ENCODE measurements around the gene MPRIP.

The MPRIP gene

DNA sequence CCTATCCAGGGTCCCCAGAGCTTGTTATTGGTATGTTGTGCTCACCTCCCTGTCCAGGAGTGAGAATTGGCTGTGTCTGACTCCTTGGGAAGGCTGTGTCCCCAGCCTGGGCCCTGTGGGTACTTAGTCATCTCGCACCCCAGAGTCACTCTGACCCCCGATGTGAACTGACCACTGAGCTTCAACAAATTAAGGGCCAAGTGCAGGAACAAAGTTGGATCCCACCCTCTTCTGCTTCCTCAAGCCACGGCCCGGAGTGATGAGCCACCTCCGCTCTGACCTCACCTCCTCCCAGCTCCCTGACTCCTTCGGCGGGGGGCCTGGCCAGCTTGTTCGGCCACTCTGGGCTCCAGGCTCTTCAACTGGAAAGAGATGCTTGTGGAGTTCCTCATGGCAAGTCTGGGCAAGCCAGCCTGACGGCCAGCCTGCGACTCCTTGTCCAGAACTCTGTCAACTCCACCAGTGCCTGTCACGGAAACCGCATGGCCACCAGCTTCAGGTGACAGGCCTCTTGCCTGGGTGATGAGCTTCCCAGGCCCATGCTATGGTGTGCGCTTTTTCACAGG lies 22.3 kb upstream of the MPRIP start:
- Mint-ChIP-seq H3K4me1 (ENCODE audit: low read depth) (peaks cover 21% of the 10 kb centered on the region), H3K4me3 (no peak overlapping the region), H3K9me3 (no peaks in the 10 kb centered on the region), H3K27me3 (ENCODE audit: low read depth) (peaks cover 5% of the 10 kb centered on the region), H3K27ac (no peak overlapping the region), H3K36me3 (ENCODE audit: low read depth) (no peaks in the 10 kb centered on the region)
- DNase-seq (ENCODE audit: low spot score), result no peak

DNA sequence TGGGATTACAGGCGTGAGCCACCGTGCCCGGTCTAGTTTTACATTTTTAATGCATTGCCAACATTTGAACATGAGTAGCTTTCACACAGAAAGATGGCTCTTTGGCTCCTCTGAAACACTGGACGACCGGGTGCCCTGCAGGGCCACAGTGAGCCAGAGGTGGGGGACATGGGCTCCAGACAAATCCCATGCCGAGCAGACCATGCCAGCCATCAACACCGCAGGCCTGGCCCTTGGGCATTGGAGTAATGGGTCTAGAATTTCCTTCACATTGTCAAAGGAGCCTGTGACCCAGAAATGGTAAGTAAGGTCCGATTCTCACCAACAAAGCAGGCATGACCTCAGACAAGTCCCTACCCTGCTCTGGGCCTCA lies 21.4 kb upstream of the MPRIP start:
- Mint-ChIP-seq H3K9me3 (no peaks in the 10 kb centered on the region), H3K4me3 (no peak overlapping the region), H3K27me3 (ENCODE audit: low read depth) (peaks cover 2% of the 10 kb centered on the region), H3K27ac (no peak overlapping the region), H3K4me1 (ENCODE audit: low read depth) (peaks cover 19% of the 10 kb centered on the region), H3K36me3 (ENCODE audit: low read depth) (no peaks in the 10 kb centered on the region)
- DNase-seq (ENCODE audit: low spot score), result no peak

DNA sequence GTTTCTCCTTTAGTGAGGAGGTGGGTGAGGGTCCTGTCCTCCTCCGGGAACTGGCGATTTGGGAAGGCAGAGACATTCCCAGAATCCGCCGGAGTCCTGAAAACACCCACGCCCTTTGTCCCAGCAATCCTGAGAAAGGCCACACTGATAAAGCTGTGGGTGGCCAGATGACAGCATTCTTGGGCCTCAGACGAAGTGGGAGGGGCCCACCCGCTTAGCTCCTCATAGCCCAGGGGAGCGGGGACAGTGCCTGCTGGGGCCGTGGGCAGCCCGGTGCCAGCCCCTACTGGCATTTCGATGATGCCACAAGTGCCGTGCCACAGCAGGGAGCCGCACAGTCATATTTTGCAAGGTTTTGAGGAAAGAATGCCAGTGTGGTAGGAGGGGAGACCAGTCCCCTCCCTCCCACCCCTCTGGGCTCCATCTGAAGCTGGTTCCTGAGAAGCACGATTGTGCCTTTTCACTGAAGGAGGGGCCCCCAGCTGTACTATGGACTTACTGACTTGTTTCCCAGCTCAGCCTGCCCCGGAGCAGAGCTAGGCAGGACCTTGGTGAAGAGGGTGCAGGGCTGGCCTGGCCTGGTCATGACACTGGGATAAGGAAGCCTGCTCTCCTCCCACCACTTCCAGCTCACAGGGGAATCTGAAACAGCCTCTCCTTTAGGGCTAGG lies 20.9 kb upstream of the MPRIP start:
- no peak for DNase-seq (ENCODE audit: low spot score)
- no peaks in the 10 kb centered on the region for H3K36me3 Mint-ChIP-seq (ENCODE audit: low read depth)
- H3K4me1 Mint-ChIP-seq (ENCODE audit: low read depth), result peaks cover 14% of the 10 kb centered on the region
- no peaks in the 10 kb centered on the region for H3K9me3 Mint-ChIP-seq
- peaks cover 2% of the 10 kb centered on the region for H3K27me3 Mint-ChIP-seq (ENCODE audit: low read depth)
- H3K27ac Mint-ChIP-seq, result no peak overlapping the region
- H3K4me3 Mint-ChIP-seq, result no peak overlapping the region

DNA sequence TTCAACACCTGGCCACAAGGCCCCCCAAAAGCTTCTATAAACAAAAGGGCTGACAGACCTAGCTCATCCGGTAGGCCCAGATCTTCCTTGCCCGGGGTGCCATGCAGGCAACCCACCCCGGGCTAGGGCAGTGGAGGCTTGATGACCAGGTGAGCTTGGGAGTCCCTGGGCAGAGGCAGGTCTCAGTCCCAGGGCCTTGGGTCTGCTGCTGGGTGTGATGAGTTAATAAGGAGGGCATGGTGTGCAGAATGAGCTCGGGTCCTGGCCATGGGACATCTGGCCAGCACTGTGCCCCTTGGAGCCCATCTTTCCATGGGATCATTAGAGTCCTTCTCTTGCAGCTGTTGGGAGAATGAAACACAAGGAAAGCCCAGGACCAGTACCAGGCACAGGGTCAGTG lies 20.2 kb upstream of the MPRIP start:
- H3K4me3 Mint-ChIP-seq, result no peak overlapping the region
- no peaks in the 10 kb centered on the region for H3K36me3 Mint-ChIP-seq (ENCODE audit: low read depth)
- H3K27ac Mint-ChIP-seq, result no peak overlapping the region
- no peak for DNase-seq (ENCODE audit: low spot score)
- H3K27me3 Mint-ChIP-seq (ENCODE audit: low read depth), result peaks cover 2% of the 10 kb centered on the region
- H3K9me3 Mint-ChIP-seq, result no peaks in the 10 kb centered on the region
- peaks cover 7% of the 10 kb centered on the region for H3K4me1 Mint-ChIP-seq (ENCODE audit: low read depth)

DNA sequence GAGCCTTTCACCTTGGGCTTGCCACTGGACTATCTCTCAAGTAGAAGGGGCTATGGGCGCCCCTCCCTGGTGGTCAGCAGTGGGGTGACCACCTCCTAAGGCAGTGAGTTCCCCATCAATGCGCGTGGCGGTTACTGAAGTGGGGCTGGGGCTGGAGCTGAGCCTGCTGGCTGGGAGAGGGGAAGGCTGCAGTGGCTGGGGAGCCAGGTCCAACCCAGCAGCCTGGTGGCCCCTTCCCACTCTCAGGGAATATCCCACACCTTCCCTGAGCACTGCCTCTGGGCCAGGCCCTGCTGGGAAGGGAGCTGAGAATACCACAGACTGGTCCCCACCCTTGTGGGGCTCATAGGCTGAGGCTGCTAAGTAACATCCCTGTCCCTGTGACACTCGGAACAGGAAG lies 19.8 kb upstream of the MPRIP start:
- H3K4me3 Mint-ChIP-seq, result no peak overlapping the region
- peaks cover 4% of the 10 kb centered on the region for H3K4me1 Mint-ChIP-seq (ENCODE audit: low read depth)
- no peak for DNase-seq (ENCODE audit: low spot score)
- peaks cover 2% of the 10 kb centered on the region for H3K27me3 Mint-ChIP-seq (ENCODE audit: low read depth)
- no peaks in the 10 kb centered on the region for H3K36me3 Mint-ChIP-seq (ENCODE audit: low read depth)
- no peaks in the 10 kb centered on the region for H3K9me3 Mint-ChIP-seq
- no peak overlapping the region for H3K27ac Mint-ChIP-seq

DNA sequence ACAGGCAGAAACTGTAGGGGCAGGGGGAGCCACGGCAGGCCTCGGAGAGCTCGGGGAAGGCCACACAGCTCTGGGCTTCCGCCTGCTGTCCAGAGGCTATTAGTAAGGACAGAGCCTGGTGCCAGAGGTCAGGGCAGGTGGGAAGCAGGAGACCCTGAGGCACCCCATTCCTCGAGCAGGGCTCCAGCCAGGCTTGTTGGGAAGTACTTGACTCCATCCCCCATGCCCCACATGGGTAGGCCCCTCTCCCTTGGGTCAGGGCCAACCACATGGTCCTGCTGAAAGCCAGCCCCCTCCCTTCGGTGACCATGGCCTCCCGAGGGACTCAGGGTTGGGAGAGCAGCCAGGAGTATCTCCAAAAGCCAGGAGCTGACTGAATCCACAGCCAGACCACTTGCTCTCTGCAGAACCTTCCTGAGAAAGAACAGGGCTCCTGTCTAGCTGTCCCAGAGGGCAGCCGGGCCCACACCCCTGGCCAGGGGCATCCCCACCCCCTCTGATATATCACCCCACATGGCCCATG lies 17.4 kb upstream of the MPRIP start:
- Mint-ChIP-seq H3K4me3 (no peak overlapping the region), H3K36me3 (ENCODE audit: low read depth) (no peaks in the 10 kb centered on the region), H3K27ac (no peak overlapping the region), H3K4me1 (ENCODE audit: low read depth) (no peaks in the 10 kb centered on the region), H3K9me3 (no peaks in the 10 kb centered on the region), H3K27me3 (ENCODE audit: low read depth) (peaks cover 2% of the 10 kb centered on the region)
- DNase-seq (ENCODE audit: low spot score), result no peak

DNA sequence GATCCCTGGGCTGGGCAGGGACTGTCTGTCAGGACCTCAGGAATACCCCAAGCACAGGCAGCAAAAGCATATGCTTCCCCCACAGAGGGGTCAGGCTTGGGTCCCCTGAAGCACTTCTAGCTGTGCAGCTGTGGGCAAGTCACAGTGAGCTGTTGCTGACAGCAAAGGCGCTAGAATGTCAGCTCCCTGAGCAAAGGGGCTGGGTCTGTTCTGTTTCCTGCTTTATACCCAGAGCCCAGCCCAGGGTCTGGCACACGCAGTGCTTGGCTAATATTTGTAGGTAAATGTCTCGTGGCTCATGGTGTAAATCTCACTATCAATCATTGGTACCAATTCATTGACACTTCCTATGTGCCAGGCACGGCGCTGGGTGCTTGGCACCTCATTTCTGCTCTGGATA lies 16.6 kb upstream of the MPRIP start:
- Mint-ChIP-seq H3K9me3 (no peaks in the 10 kb centered on the region), H3K36me3 (ENCODE audit: low read depth) (no peaks in the 10 kb centered on the region), H3K4me3 (no peak overlapping the region), H3K27ac (no peak overlapping the region), H3K27me3 (ENCODE audit: low read depth) (no peaks in the 10 kb centered on the region), H3K4me1 (ENCODE audit: low read depth) (no peaks in the 10 kb centered on the region)
- DNase-seq (ENCODE audit: low spot score), result no peak

DNA sequence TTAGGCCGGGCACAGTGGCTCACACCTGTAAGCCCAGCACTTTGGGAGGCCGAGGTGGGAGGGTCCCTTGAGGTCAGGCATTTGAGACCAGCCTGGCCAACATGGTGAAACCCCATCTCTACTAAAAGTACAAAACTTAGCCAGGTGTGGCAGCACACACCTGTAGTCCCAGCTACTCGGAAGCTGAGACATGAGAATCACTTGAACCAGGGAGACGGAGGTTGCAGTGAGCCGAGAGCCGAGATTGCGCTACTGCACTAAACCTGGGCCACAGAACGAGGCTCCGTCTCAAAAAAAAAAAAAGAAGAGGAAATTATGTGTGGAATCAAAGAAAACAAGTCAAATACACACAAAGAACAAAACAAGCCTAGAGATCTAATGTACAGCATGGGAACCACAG lies 16.1 kb upstream of the MPRIP start:
- no peaks in the 10 kb centered on the region for H3K27me3 Mint-ChIP-seq (ENCODE audit: low read depth)
- H3K9me3 Mint-ChIP-seq, result no peaks in the 10 kb centered on the region
- DNase-seq (ENCODE audit: low spot score), result no peak
- no peaks in the 10 kb centered on the region for H3K36me3 Mint-ChIP-seq (ENCODE audit: low read depth)
- H3K27ac Mint-ChIP-seq, result no peak overlapping the region
- no peaks in the 10 kb centered on the region for H3K4me1 Mint-ChIP-seq (ENCODE audit: low read depth)
- no peak overlapping the region for H3K4me3 Mint-ChIP-seq

DNA sequence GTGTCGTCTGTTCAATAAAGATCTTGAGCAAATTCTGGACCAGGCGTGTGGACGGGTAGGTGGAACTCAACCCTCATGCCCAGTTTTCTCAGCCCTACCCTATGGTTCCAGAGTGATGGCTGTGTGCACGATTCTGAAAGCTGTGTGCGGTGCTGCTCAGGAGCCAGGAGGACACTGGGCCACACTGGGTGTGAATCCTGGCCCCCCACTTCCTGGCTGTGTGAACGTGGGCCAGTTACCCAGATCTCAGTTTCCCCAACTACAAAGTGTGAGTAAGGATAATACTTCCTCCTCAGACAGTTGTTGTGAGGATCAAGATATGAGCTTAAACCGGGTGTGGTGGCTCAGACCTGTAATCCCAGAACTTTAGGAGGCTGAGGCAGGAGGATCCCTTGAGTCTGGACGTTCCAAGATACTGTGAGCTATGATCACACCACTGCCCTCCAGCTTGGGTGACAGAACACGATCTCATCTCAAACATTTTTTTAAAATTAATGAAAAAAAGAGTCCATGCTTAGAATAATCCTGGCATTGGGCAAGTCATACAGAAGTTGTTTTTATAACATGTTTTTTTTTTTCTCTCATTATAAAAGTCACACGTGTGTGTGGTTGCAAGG lies 14.7 kb upstream of the MPRIP start:
- no peaks in the 10 kb centered on the region for H3K9me3 Mint-ChIP-seq
- no peaks in the 10 kb centered on the region for H3K4me1 Mint-ChIP-seq (ENCODE audit: low read depth)
- H3K27ac Mint-ChIP-seq, result no peak overlapping the region
- H3K27me3 Mint-ChIP-seq (ENCODE audit: low read depth), result no peaks in the 10 kb centered on the region
- no peak for DNase-seq (ENCODE audit: low spot score)
- H3K4me3 Mint-ChIP-seq, result no peak overlapping the region
- no peaks in the 10 kb centered on the region for H3K36me3 Mint-ChIP-seq (ENCODE audit: low read depth)

DNA sequence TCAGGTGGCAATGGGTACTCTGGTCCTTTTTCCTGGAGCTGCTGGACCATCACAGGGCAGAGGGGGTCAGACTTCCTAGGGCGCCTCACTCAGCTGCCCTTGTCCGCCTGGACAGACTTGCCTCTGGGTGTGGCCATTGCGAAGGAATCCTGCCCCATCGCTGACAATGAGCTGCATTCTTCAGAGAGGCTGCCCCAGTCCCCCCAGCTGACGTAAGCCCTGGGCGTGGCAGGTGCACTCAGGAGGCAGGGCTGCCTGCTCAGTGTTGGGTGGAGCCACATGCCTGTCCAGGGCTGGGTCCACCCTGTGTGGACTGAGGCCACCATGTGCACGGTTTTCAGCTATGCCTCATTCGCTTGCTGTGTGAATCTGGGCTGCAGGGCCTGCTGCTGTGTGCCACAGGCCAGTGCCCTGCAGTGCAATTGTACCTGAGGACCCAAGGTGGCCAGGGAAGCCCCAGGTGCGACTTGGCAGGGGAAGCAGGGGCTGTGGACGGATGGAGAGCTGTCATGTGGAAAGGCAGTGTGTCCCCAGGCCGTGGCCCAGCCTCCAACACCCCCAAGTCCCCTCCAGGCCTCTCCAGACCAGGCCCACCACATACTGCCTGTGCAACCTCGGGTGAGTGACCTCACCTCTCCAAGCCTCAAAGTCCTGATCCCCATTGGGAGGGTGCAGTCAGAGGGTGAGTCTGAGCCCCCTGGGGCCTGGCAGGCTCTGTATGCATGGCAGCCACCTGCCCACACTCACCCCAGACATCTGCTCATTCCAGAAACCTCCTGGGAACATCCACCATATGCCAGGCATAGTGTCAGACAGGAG lies 14.0 kb upstream of the MPRIP start:
- DNase-seq (ENCODE audit: low spot score), result no peak
- no peaks in the 10 kb centered on the region for H3K27me3 Mint-ChIP-seq (ENCODE audit: low read depth)
- no peak overlapping the region for H3K27ac Mint-ChIP-seq
- H3K4me1 Mint-ChIP-seq (ENCODE audit: low read depth), result no peaks in the 10 kb centered on the region
- H3K36me3 Mint-ChIP-seq (ENCODE audit: low read depth), result no peaks in the 10 kb centered on the region
- H3K9me3 Mint-ChIP-seq, result no peaks in the 10 kb centered on the region
- no peak overlapping the region for H3K4me3 Mint-ChIP-seq

DNA sequence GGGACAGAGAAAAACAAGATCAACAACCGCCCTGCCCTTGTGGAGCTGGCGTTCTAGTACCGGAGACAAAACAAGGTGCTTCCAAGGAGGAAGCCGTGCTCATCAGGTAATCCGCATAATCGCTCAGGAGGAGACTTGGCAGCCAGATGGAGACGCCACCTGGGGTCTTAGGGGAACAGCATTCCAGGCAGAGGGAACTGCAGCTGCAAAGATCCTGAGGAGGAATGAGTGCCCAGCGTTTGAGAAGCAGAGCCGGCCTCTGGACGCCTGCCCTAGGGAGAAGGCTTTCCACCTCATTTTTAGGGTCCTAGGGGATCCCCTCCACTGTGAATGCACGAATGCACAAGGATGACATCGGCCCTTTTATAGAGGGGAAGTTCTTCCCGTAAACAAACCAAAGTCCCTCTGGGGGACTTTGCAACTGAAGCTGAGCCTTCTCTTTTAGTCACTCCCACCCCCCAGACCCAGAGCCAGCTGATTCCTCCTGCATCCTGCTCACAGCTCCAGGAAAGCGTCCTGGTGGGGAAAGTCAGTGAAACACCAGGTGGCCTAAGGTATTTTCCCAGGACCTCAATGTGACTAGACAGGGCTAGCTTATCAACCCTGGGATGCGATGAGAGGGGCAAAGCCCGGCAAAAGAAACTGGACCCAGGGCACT lies 13.2 kb upstream of the MPRIP start:
- no peaks in the 10 kb centered on the region for H3K36me3 Mint-ChIP-seq (ENCODE audit: low read depth)
- H3K27ac Mint-ChIP-seq, result no peak overlapping the region
- H3K4me3 Mint-ChIP-seq, result no peak overlapping the region
- no peaks in the 10 kb centered on the region for H3K9me3 Mint-ChIP-seq
- DNase-seq (ENCODE audit: low spot score), result no peak
- H3K4me1 Mint-ChIP-seq (ENCODE audit: low read depth), result no peaks in the 10 kb centered on the region
- no peaks in the 10 kb centered on the region for H3K27me3 Mint-ChIP-seq (ENCODE audit: low read depth)

DNA sequence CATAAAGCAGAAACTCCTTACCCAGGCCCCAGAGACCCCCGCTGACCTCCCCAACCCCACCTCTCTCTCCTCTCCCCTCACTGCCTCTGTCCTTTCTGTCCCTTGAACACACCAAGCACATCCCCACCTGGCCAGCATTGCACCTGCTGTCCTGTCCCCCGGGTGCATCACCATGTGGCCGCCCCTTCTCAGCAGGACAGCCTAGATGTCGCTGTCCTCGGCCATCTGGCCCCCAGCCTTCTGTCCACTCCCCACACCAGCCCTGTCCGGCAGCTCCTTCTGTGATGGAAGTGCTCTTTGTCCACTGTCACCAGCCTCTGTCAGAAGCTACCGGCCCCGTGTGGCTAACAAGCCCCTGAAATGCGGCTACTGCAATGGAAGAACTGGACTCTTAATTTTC lies 12.3 kb upstream of the MPRIP start:
- Mint-ChIP-seq H3K4me1 (ENCODE audit: low read depth) (no peaks in the 10 kb centered on the region), H3K36me3 (ENCODE audit: low read depth) (no peaks in the 10 kb centered on the region), H3K9me3 (no peaks in the 10 kb centered on the region), H3K27me3 (ENCODE audit: low read depth) (no peaks in the 10 kb centered on the region), H3K4me3 (no peak overlapping the region), H3K27ac (no peak overlapping the region)
- no peak for DNase-seq (ENCODE audit: low spot score)

DNA sequence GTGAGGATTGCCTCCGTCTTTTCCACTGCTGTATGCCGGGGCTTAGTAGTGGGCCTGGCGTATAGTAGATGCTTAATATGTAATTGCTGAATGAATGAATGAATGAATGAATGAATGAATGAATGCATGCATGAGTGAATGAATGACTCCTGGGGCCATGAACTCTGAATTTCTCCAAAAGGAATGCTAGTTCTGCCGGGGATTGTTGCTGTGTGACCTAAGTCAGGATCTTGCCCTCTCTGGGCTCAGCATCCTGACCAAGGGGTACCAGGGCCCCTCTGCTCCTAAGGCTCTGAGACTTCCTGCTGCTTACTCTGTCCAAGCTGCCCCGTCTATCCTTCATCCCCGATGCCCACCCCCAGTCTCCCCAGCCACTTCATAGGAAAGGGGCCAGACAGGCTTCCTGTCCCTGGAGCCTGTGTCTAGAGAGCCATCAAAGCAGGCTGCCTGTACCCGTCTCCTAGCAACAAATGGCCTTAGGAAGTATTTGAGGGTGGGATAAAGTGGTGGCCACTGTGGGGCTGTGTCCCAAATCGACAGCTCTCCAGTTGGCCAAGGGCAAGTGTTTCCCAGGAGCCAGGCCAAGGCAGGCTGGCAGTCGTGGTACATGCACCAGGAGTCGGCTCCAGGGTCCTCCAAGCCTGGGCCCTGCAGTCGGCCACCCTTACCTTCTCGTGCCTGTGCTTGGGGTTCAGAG lies 11.6 kb upstream of the MPRIP start:
- Mint-ChIP-seq H3K4me1 (ENCODE audit: low read depth) (no peaks in the 10 kb centered on the region), H3K27ac (no peak overlapping the region), H3K27me3 (ENCODE audit: low read depth) (peaks cover 1% of the 10 kb centered on the region), H3K4me3 (no peak overlapping the region), H3K36me3 (ENCODE audit: low read depth) (no peaks in the 10 kb centered on the region), H3K9me3 (no peaks in the 10 kb centered on the region)
- DNase-seq (ENCODE audit: low spot score), result no peak

Data from T-helper 2 cell treated with Interferon-gamma antibody and Interleukin-4, amounts not matched to agents 5 μg/mL and 100 μg/mL, for 36 hours (primary cell).